HEK293 (cell line): ENCODE results near the gene ARGLU1.

ENCODE experiments used
- CTCF ChIA-PET: fragments of 350-600 bp; formaldehyde crosslinking; extraction: SDS; loops from one replicate; lab custom pipeline; 2021; ENCODE audit warnings: antibody characterized with exemption; lab: Yijun Ruan, JAX
- POLR2A ChIA-PET: fragments of 300-600 bp; formaldehyde crosslinking; extraction: SDS; loops from one replicate; lab custom pipeline; 2020; ENCODE audit warnings: antibody characterized with exemption, inconsistent platforms; lab: Yijun Ruan, JAX
- H3K27ac ChIP-seq: fragments of 200-500 bp; sonication (Bioruptor generic); 2 replicates; pipeline ENCODE4 v1.5.1; 2014; ENCODE audit warnings: low read depth, low read length, control low read depth, inconsistent platforms; ENCODE audit errors: extremely low read depth
- H3K36me3 ChIP-seq, 2 experiments: fragments of 200-500 bp in 1 of 2; sonication (Bioruptor generic) in 1 of 2; 1 replicate in 1 of 2; 2 replicates in 1 of 2; pipeline ENCODE4 v1.5.1; 2014 to 2017; ENCODE audit warnings: inconsistent platforms in 2 of 2, low read length in 2 of 2; ENCODE audit not compliant: control insufficient read depth in 2 of 2, insufficient read depth in 1 of 2
- H3K4me1 ChIP-seq: fragments of 200-500 bp; sonication (Bioruptor generic); 2 replicates; pipeline ENCODE4 v1.5.1; 2014; ENCODE audit warnings: mild to moderate bottlenecking, low read length, inconsistent platforms; ENCODE audit not compliant: control insufficient read depth, insufficient read depth
- H3K4me3 ChIP-seq: 2 replicates; pipeline ENCODE4 v1.5.1; 2011; ENCODE audit warnings: low read depth, mild to moderate bottlenecking, control low read depth, low read length, moderate library complexity
- H3K9me3 ChIP-seq: fragments of 200-500 bp; sonication (Bioruptor generic); 2 replicates; pipeline ENCODE4 v1.5.1; 2014; ENCODE audit warnings: low read depth, low read length, inconsistent platforms; ENCODE audit not compliant: control insufficient read depth, insufficient read depth
- GLIS2 ChIP-seq: fragments of 450-650 bp; formaldehyde crosslinking; IDR thresholded peaks from 2 replicates; pipeline ENCODE4 v1.5.1; 2016; ENCODE audit warnings: missing biosample characterization, missing genetic modification characterization
- HOXD13 ChIP-seq: sonication (generic); formaldehyde crosslinking; IDR thresholded peaks from 2 replicates; pipeline ENCODE4 v1.8.0; 2022; ENCODE audit warnings: missing genetic modification reagents, borderline replicate concordance
- PRDM1 ChIP-seq: fragments of 450-650 bp; formaldehyde crosslinking; IDR thresholded peaks from 2 replicates; pipeline ENCODE4; 2016; ENCODE audit warnings: missing biosample characterization, missing genetic modification characterization
- RBAK ChIP-seq: fragments of 450-650 bp; formaldehyde crosslinking; IDR thresholded peaks from 2 replicates; pipeline ENCODE4 v1.5.1; 2016; ENCODE audit warnings: missing biosample characterization, missing genetic modification characterization
- SETDB1 ChIP-seq: IDR thresholded peaks from one replicate; pipeline ENCODE4 v1.6.1; 2017; ENCODE audit warnings: mild to moderate bottlenecking, low read length, moderate library complexity, mixed read lengths; ENCODE audit not compliant: insufficient read length
- YY2 ChIP-seq: fragments of 450-650 bp; formaldehyde crosslinking; IDR thresholded peaks from 2 replicates; pipeline ENCODE4 v1.5.1; 2016; ENCODE audit warnings: missing biosample characterization, missing genetic modification characterization
- ZBTB48 ChIP-seq: fragments of 450-650 bp; formaldehyde crosslinking; IDR thresholded peaks from 2 replicates; pipeline ENCODE4 v1.5.1; 2016; ENCODE audit warnings: missing biosample characterization, missing genetic modification characterization
- ZNF148 ChIP-seq: fragments of 450-650 bp; formaldehyde crosslinking; IDR thresholded peaks from 2 replicates; pipeline ENCODE4 v1.5.0; 2017; ENCODE audit warnings: missing biosample characterization, missing genetic modification characterization, borderline replicate concordance
- ZNF155 ChIP-seq: fragments of 450-650 bp; formaldehyde crosslinking; IDR thresholded peaks from 2 replicates; pipeline ENCODE4 v1.5.1; 2016; ENCODE audit warnings: missing biosample characterization, missing genetic modification characterization
- ZNF2 ChIP-seq: fragments of 450-650 bp; formaldehyde crosslinking; IDR thresholded peaks from 2 replicates; pipeline ENCODE4 v1.5.1; 2016; ENCODE audit warnings: missing biosample characterization, missing genetic modification characterization
- ZNF239 ChIP-seq: fragments of 450-650 bp; formaldehyde crosslinking; IDR thresholded peaks from 2 replicates; pipeline ENCODE4 v1.5.1; 2016; ENCODE audit warnings: missing biosample characterization, missing genetic modification characterization
- ZNF274 ChIP-seq, 2 experiments: fragments of 200-500 bp in 1 of 2; fragments of 450-650 bp in 1 of 2; sonication (Bioruptor generic) in 1 of 2; formaldehyde crosslinking in 1 of 2; IDR thresholded peaks; 2 replicates each; pipeline versions ENCODE4 v1.5.1 to v1.6.1; 2014 to 2016; ENCODE audit warnings: borderline replicate concordance in 1 of 2, inconsistent platforms in 1 of 2, low read length in 1 of 2, missing biosample characterization in 1 of 2, missing genetic modification characterization in 1 of 2
- ZNF280D ChIP-seq: fragments of 450-650 bp; formaldehyde crosslinking; IDR thresholded peaks from 2 replicates; pipeline ENCODE4 v1.5.1; 2016; ENCODE audit warnings: missing biosample characterization, missing genetic modification characterization
- ZNF366 ChIP-seq: fragments of 450-650 bp; formaldehyde crosslinking; conservative IDR thresholded peaks from 2 replicates; pipeline ENCODE4 v1.5.1; 2016; ENCODE audit warnings: missing biosample characterization, missing genetic modification characterization
- ZNF37A ChIP-seq: fragments of 450-650 bp; IDR thresholded peaks from 2 replicates; pipeline ENCODE4 v1.5.1; 2018; ENCODE audit warnings: missing biosample characterization, missing genetic modification characterization
- ZNF423 ChIP-seq: fragments of 450-650 bp; formaldehyde crosslinking; IDR thresholded peaks from 2 replicates; pipeline ENCODE4 v1.5.1; 2016; ENCODE audit warnings: missing biosample characterization, missing genetic modification characterization
- ZNF558 ChIP-seq: fragments of 450-650 bp; formaldehyde crosslinking; IDR thresholded peaks from 2 replicates; pipeline ENCODE4 v1.5.1; 2016; ENCODE audit warnings: missing biosample characterization, missing genetic modification characterization
- ZNF596 ChIP-seq: fragments of 450-650 bp; IDR thresholded peaks from 2 replicates; pipeline ENCODE4 v1.5.0; 2018; ENCODE audit warnings: missing biosample characterization, mild to moderate bottlenecking, missing genetic modification characterization, moderate library complexity
- ZNF624 ChIP-seq: fragments of 450-650 bp; formaldehyde crosslinking; IDR thresholded peaks from 2 replicates; pipeline ENCODE4 v1.5.1; 2017; ENCODE audit warnings: missing biosample characterization, missing genetic modification characterization
- ZNF654 ChIP-seq: fragments of 450-650 bp; formaldehyde crosslinking; IDR thresholded peaks from 2 replicates; pipeline ENCODE4 v1.5.1; 2016; ENCODE audit warnings: low read depth, missing biosample characterization, missing genetic modification characterization
- ZNF747 ChIP-seq: fragments of 450-650 bp; formaldehyde crosslinking; IDR thresholded peaks from 2 replicates; pipeline ENCODE4 v1.5.1; 2016; ENCODE audit warnings: missing biosample characterization, missing genetic modification characterization
- ZSCAN4 ChIP-seq: fragments of 450-650 bp; formaldehyde crosslinking; IDR thresholded peaks from 2 replicates; pipeline ENCODE4 v1.5.1; 2017; ENCODE audit warnings: missing biosample characterization, missing genetic modification characterization
- ZXDB ChIP-seq: fragments of 450-650 bp; formaldehyde crosslinking; IDR thresholded peaks from 2 replicates; pipeline ENCODE4 v1.5.1; 2016; ENCODE audit warnings: missing biosample characterization, missing genetic modification characterization
- TF ChIP-seq, protein P1 (sequence below): fragments of 450-650 bp; formaldehyde crosslinking; IDR thresholded peaks from 2 replicates; pipeline ENCODE4 v1.5.1; 2016; ENCODE audit warnings: missing biosample characterization, missing genetic modification characterization
- TF ChIP-seq, protein P2 (sequence below): fragments of 450-650 bp; formaldehyde crosslinking; IDR thresholded peaks from 2 replicates; pipeline ENCODE4 v1.5.1; 2017; ENCODE audit warnings: missing biosample characterization, missing genetic modification characterization

The ARGLU1 gene

GRCh38 chr13:106499113-106499512, 68.8 kb downstream of the ARGLU1 start (continued):
- no peak for TF ChIP-seq ZNF274 (IDR thresholded peaks at IDR 0.05; ENCODE audit: low read length)
- TF ChIP-seq ZNF274 (tag by site-specific recombination; IDR thresholded peaks at IDR 0.05; ENCODE audit: borderline replicate concordance) = no peak

GRCh38 chr13:106498571-106498970, 69.4 kb downstream of the ARGLU1 start:
- Histone ChIP-seq H3K9me3 (no peaks in the 10 kb centered on the region), H3K4me1 (peaks cover 38% of the 10 kb centered on the region), H3K27ac (no peak overlapping the region), H3K36me3 (peaks cover 6 to 41% of the 10 kb centered on the region in 2 experiments; a peak in 2 of 3 replicates), H3K4me3 (no peak overlapping the region)
- POLR2A ChIA-PET = no interaction called here
- no peak for TF ChIP-seq ZNF2 (tag by site-specific recombination)
- TF ChIP-seq HOXD13 = no peak
- TF ChIP-seq ZBTB48 (tag by site-specific recombination) = no peak
- no peak for TF ChIP-seq ZNF654 (tag by site-specific recombination)
- no peak for TF ChIP-seq ZNF148 (tag by site-specific recombination)
- TF ChIP-seq ZNF558 (tag by site-specific recombination) = no peak
- TF ChIP-seq, protein P1, sequence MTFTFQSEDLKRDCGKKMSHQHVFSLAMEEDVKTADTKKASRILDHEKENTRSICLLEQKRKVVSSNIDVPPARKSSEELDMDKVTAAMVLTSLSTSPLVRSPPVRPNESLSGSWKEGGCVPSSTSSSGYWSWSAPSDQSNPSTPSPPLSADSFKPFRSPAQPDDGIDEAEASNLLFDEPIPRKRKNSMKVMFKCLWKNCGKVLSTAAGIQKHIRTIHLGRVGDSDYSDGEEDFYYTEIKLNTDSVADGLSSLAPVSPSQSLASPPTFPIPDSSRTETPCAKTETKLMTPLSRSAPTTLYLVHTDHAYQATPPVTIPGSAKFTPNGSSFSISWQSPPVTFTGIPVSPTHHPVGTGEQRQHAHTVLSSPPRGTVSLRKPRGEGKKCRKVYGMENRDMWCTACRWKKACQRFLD (tag by site-specific recombination) = no peak
- no peak for TF ChIP-seq GLIS2 (tag by site-specific recombination)
- no peak for TF ChIP-seq ZNF280D
- no peak for TF ChIP-seq ZNF155 (tag by site-specific recombination)
- TF ChIP-seq ZNF366 (tag by site-specific recombination) = no peak
- TF ChIP-seq ZSCAN4 (tag by site-specific recombination) = no peak
- TF ChIP-seq ZNF274 (IDR thresholded peaks at IDR 0.05; ENCODE audit: low read length) = no peak
- TF ChIP-seq ZNF274 (tag by site-specific recombination; IDR thresholded peaks at IDR 0.05; ENCODE audit: borderline replicate concordance) = no peak
- no peak for TF ChIP-seq ZNF423 (tag by site-specific recombination)
- no peak for TF ChIP-seq SETDB1
- no peak for TF ChIP-seq ZNF239
- CTCF ChIA-PET = no interaction called here

DNA sequence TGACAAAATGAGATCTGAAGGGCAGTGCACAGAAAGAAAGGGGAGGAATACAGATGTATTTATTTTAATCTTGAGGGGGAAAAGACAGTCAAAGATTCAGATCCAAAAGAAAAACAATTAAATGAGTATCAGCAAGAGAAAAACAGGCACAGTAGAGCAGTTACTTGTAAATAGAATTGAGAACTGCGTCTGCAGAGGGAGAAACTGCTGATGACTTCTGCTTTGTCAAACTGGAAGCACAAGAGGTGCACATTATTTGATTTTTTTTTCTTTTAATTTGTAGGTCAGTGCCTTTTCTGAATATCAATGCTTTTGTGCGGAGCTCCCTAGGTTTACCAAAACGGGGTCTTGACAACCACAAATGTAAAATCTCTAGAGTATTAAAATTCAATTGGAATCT, 69.8 kb downstream of the ARGLU1 start:
- H3K4me1 ChIP-seq = peaks cover 38% of the 10 kb centered on the region
- no peaks in the 10 kb centered on the region for H3K9me3 ChIP-seq
- H3K27ac ChIP-seq = no peak overlapping the region
- no peak overlapping the region for H3K4me3 ChIP-seq
- CTCF ChIA-PET = no interaction called here
- POLR2A ChIA-PET = no interaction called here
- peaks cover 6 to 45% of the 10 kb centered on the region in 2 experiments; a peak in 2 of 3 replicates for H3K36me3 ChIP-seq
- TF ChIP-seq ZXDB (tag by site-specific recombination) = no peak
- no peak for TF ChIP-seq ZNF596
- TF ChIP-seq YY2 = no peak
- TF ChIP-seq PRDM1 = no peak
- no peak for TF ChIP-seq ZNF624 (tag by site-specific recombination)
- TF ChIP-seq ZNF37A = no peak
- TF ChIP-seq ZSCAN4 (tag by site-specific recombination) = no peak
- TF ChIP-seq, protein P2, sequence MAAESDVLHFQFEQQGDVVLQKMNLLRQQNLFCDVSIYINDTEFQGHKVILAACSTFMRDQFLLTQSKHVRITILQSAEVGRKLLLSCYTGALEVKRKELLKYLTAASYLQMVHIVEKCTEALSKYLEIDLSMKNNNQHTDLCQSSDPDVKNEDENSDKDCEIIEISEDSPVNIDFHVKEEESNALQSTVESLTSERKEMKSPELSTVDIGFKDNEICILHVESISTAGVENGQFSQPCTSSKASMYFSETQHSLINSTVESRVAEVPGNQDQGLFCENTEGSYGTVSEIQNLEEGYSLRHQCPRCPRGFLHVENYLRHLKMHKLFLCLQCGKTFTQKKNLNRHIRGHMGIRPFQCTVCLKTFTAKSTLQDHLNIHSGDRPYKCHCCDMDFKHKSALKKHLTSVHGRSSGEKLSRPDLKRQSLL (tag by site-specific recombination) = no peak
- no peak for TF ChIP-seq RBAK (tag by site-specific recombination)
- no peak for TF ChIP-seq ZNF747 (tag by site-specific recombination)
